ENCODE data around the gene PCDHB9. TPM values are rescaled to one million over a fixed set of nuclear protein-coding genes. Genes with fewer than 3 reads are reported as not detected.
A peak's percentile ranks its signal among the peaks of the same experiment; 100 is the strongest.
"Not testable (repeated sequence)": the region's sequence is repeated elsewhere in the genome, so short reads cannot be mapped to it uniquely, and the experiment has no call there.

The PCDHB9 gene
- total RNA-seq: 0.12 TPM in 2 replicates
- total RNA-seq (2013): 0.16 TPM
- 0.12 and 0.20 TPM in 2 replicates for polyA plus RNA-seq
- polyA minus RNA-seq: 0.17 TPM in 1 of 2 replicates, not detected in the other

DNA sequence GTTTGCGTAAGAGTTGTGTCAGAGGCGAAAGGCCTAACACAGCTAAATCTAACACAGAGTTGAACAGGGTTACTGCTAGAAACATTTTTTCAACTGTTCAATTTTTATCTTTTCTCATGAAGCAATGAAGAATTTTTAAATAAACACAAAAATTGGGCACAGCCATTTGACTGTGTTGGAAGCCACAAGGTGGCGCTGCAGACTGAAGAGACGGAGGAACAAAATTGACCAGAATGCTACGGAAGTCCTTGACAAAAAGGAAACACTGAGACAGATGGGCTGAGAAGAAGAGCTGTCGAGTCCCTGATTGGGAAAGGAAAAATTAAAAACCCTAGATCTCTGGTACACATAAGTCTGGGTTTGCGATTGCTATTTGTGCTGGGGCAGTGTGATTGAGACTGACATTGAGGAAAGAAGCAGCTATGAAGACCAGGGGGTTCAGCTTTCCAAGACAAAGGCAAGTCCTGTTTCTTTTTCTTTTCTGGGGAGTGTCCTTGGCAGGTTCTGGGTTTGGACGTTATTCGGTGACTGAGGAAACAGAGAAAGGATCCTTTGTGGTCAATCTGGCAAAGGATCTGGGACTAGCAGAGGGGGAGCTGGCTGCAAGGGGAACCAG, at the start of gene PCDHB9:
Gene PCDHB9 (plus strand): TSS at position 265 of the 616 bp plus-strand sequence. CDS start 158 bp downstream, at position 423.
- ATAC-seq (ENCODE audit: low read depth) (no peak), DNase-seq (peak; percentile 19)
- 27% methylated on average over 7 of the region's 9 CpGs for WGBS (ENCODE audit: insufficient coverage)
- Mint-ChIP-seq H3K4me1 (peaks cover 5% of the 10 kb centered on the region), H3K27me3 (peaks cover 32% of the 10 kb centered on the region), H3K4me3 (peak within 1 kb of the TSS; percentile 46), H3K27ac (no peak within 1 kb of the TSS), H3K9me3 (ENCODE audit: insufficient read depth) (no peaks in the 10 kb centered on the region)
- ChIA-PET CTCF (interaction anchor here (0.7 to 2.0 kb wide), 3 partner anchors 377 to 382 kb away, joined by 3 to 6 read pairs (median 4); no protein-coding TSS in a partner anchor), POLR2A (no interaction called here)
- peaks cover 0 to 33% (median 7%) of the 10 kb centered on the region in 3 donors for H3K9me3 ChIP-seq (ENCODE audit: control extremely low read depth in 1 of 3, control insufficient read depth in 2 of 3, insufficient read depth in 1 of 3, low read length in 2 of 3)
- H3K79me2 ChIP-seq (ENCODE audit: control insufficient read depth, insufficient read depth, low read length): no peaks in the 10 kb centered on the region
- H3K4me1 ChIP-seq (ENCODE audit: control insufficient read depth in 2 of 2, insufficient read depth in 2 of 2, low read length in 2 of 2): peaks cover 0 to 4% of the 10 kb centered on the region in 2 donors
- H3K27me3 ChIP-seq (replicated peaks in 1 of 4; ENCODE audit: control extremely low read depth in 1 of 4, control insufficient read depth in 3 of 4, insufficient read depth in 4 of 4, low read length in 3 of 4): peaks cover 0 to 11% (median 10%) of the 10 kb centered on the region in 4 experiments
- peak within 1 kb of the TSS; percentile 33 for H2AFZ ChIP-seq (ENCODE audit: insufficient read depth, low read depth, low read length, poor library complexity, severe bottlenecking)
- TF ChIP-seq, protein P1, sequence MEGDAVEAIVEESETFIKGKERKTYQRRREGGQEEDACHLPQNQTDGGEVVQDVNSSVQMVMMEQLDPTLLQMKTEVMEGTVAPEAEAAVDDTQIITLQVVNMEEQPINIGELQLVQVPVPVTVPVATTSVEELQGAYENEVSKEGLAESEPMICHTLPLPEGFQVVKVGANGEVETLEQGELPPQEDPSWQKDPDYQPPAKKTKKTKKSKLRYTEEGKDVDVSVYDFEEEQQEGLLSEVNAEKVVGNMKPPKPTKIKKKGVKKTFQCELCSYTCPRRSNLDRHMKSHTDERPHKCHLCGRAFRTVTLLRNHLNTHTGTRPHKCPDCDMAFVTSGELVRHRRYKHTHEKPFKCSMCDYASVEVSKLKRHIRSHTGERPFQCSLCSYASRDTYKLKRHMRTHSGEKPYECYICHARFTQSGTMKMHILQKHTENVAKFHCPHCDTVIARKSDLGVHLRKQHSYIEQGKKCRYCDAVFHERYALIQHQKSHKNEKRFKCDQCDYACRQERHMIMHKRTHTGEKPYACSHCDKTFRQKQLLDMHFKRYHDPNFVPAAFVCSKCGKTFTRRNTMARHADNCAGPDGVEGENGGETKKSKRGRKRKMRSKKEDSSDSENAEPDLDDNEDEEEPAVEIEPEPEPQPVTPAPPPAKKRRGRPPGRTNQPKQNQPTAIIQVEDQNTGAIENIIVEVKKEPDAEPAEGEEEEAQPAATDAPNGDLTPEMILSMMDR (IDR thresholded peaks at IDR 0.05): peak; percentile 47
- TF ChIP-seq EZH2 (IDR thresholded peaks at IDR 0.05; ENCODE audit: borderline replicate concordance, insufficient read depth, low read depth, low read length, poor library complexity, severe bottlenecking): no peak
- peak within 1 kb of the TSS; percentile 15 for H3K4me2 ChIP-seq (replicated peaks; ENCODE audit: low read depth, low read length, poor library complexity, severe bottlenecking)
- intact Hi-C loops (cut with micrococcal nuclease): loop anchor here (10.0 kb wide), 1 partner anchor 378 kb away; no protein-coding TSS in a partner anchor
- no peaks in the 10 kb centered on the region for H4K20me1 ChIP-seq (ENCODE audit: control insufficient read depth, insufficient read depth, low read length, poor library complexity, severe bottlenecking)
- H3K27ac ChIP-seq (ENCODE audit: low read length in 2 of 2): no peak within 1 kb of the TSS
- no peak within 1 kb of the TSS for H3K9ac ChIP-seq (ENCODE audit: low read length)
- no peaks in the 10 kb centered on the region for H3K36me3 ChIP-seq (replicated peaks in 1 of 2; ENCODE audit: control extremely low read depth in 1 of 2, control insufficient read depth in 1 of 2, extremely low read depth in 1 of 2, insufficient read depth in 2 of 2, low read length in 1 of 2)
- peak within 1 kb of the TSS in 1 of 5 experiments; percentile 14 for H3K4me3 ChIP-seq (ENCODE audit: control extremely low read depth in 1 of 5, extremely low read depth in 1 of 5, insufficient read depth in 1 of 5, low read depth in 2 of 5, low read length in 4 of 5)

DNA sequence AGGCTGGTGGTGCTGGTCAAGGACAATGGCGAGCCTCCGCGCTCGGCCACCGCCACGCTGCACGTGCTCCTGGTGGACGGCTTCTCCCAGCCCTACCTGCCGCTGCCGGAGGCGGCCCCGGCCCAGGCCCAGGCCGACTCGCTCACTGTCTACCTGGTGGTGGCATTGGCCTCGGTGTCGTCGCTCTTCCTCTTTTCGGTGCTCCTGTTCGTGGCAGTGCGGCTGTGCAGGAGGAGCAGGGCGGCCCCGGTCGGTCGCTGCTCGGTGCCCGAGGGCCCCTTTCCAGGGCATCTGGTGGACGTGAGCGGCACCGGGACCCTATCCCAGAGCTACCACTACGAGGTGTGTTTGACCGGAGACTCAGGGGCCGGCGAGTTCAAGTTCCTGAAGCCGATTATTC, 49.6 kb upstream of the PCDHB9 start:
- H3K4me3 Mint-ChIP-seq; H3K9ac ChIP-seq (ENCODE audit: low read length); H3K27ac ChIP-seq (ENCODE audit: low read length in 2 of 2); H4K20me1 ChIP-seq (ENCODE audit: control insufficient read depth, insufficient read depth, low read length, poor library complexity, severe bottlenecking); ATAC-seq (ENCODE audit: low read depth); H3K27ac Mint-ChIP-seq; H3K4me3 ChIP-seq (ENCODE audit: control extremely low read depth in 1 of 5, extremely low read depth in 1 of 5, insufficient read depth in 1 of 5, low read depth in 2 of 5, low read length in 4 of 5); H3K36me3 ChIP-seq (replicated peaks in 1 of 2; ENCODE audit: control extremely low read depth in 1 of 2, control insufficient read depth in 1 of 2, extremely low read depth in 1 of 2, insufficient read depth in 2 of 2, low read length in 1 of 2); H3K4me2 ChIP-seq (replicated peaks; ENCODE audit: low read depth, low read length, poor library complexity, severe bottlenecking); H2AFZ ChIP-seq (ENCODE audit: insufficient read depth, low read depth, low read length, poor library complexity, severe bottlenecking); H3K4me1 Mint-ChIP-seq; H3K79me2 ChIP-seq (ENCODE audit: control insufficient read depth, insufficient read depth, low read length); POLR2A ChIA-PET; CTCF ChIA-PET; H3K4me1 ChIP-seq (ENCODE audit: control insufficient read depth in 2 of 2, insufficient read depth in 2 of 2, low read length in 2 of 2); intact Hi-C loops (cut with micrococcal nuclease); DNase-seq: not testable (repeated sequence)
- WGBS (ENCODE audit: insufficient coverage): 59% methylated on average over 28 of the region's 34 CpGs
- Histone ChIP-seq H3K9me3 (ENCODE audit: control extremely low read depth in 1 of 3, control insufficient read depth in 2 of 3, insufficient read depth in 1 of 3, low read length in 2 of 3) (peaks cover 7 to 28% (median 13%) of the 10 kb centered on the region in 3 donors), H3K27me3 (replicated peaks in 1 of 4; ENCODE audit: control extremely low read depth in 1 of 4, control insufficient read depth in 3 of 4, insufficient read depth in 4 of 4, low read length in 3 of 4) (peaks cover 0 to 13% (median 6%) of the 10 kb centered on the region in 4 experiments)
- peaks cover 13% of the 10 kb centered on the region for H3K27me3 Mint-ChIP-seq
- H3K9me3 Mint-ChIP-seq (ENCODE audit: insufficient read depth): peaks cover 23% of the 10 kb centered on the region

Data from B cell (primary cell).